ENCODE data around the gene OMP. TPM values are rescaled to one million over a fixed set of nuclear protein-coding genes. Genes with fewer than 3 reads are reported as not detected.
A peak's percentile ranks its signal among the peaks of the same experiment; 100 is the strongest.

Gene OMP
- total and polyA plus RNA-seq, 2 of the 13 experiments (the other 11 are each of a cell fraction or from before 2014, with no cell fraction given): not detected

DNA sequence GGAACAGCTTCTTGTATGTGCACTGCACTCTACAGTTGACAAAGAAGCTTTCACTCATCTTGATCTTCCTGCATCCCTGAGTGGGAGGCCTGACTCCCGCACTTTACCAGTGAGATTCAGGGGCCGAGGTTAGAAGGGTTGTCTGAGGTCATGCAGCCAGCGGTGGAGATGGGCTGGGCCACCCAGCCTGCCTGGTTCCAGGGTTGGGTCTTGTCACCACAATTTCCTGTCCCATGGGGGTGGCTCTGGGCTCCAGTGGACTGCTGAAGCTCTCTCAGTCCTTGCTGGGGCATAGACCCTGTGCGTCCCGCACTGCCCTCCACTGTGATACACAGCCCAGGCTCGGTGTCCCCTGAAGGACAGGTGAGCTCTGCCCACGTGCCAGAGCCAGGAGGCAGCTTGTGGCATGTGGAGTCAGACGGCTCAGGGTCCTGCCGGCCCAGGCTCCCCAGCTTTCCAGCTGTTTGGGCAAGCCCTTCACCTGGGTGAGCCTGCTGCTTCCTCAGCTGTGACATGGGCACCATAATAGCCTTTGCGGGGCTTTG lies 18.5 kb downstream of the OMP start:
- peaks cover 4 to 8% of the 10 kb centered on the region in 2 experiments; a peak in 1 of 5 replicates for H3K27me3 ChIP-seq (ENCODE audit: control insufficient read depth in 1 of 2, insufficient read depth in 2 of 2, low read length in 2 of 2)
- H3K27ac ChIP-seq (ENCODE audit: extremely low read length, insufficient read depth, low read length): no peak overlapping the region
- in situ Hi-C loops (cut with HindIII; ENCODE audit: extremely low pct_ligation_motif_present, low pct_unique_long_range_greater_than_20kb) (no loop called here), intact Hi-C loops (cut with micrococcal nuclease; ENCODE audit: unreplicated experiment) (no loop called here)
- no peaks in the 10 kb centered on the region for H3K79me2 ChIP-seq (ENCODE audit: insufficient read depth, low read length)
- H3K9me3 ChIP-seq (ENCODE audit: low read length): no peaks in the 10 kb centered on the region
- H3K36me3 ChIP-seq (replicated peaks in 1 of 2; ENCODE audit: control insufficient read depth in 1 of 2, insufficient read depth in 2 of 2, low read length in 2 of 2): no peaks in the 10 kb centered on the region
- 26% methylated on average over 5 of the region's 10 CpGs for WGBS (ENCODE audit: low lambda C conversion rate)
- FAIRE-seq (no peak), ATAC-seq (no peak), DNase-seq (ENCODE audit: low spot score) (no peak)
- no peak overlapping the region for H3K9ac ChIP-seq (ENCODE audit: insufficient read depth, low read depth, low read length)
- H2AFZ ChIP-seq (ENCODE audit: low read length): no peak overlapping the region
- no TSS peak for BruUV-seq (replicated peaks)
- no peak overlapping the region for H3K4me2 ChIP-seq (ENCODE audit: low read depth, low read length)
- no peak overlapping the region for H3K4me3 ChIP-seq (replicated peaks in 1 of 3; ENCODE audit: insufficient read depth in 1 of 3, low read depth in 2 of 3, low read length in 3 of 3)
- ChIA-PET POLR2A (no interaction called here), CTCF (ENCODE audit: low intra/inter-chr PET ratio, low total read pairs) (no interaction called here)
- H4K20me1 ChIP-seq (ENCODE audit: insufficient read depth, low read length): no peaks in the 10 kb centered on the region
- TF ChIP-seq, protein P1, sequence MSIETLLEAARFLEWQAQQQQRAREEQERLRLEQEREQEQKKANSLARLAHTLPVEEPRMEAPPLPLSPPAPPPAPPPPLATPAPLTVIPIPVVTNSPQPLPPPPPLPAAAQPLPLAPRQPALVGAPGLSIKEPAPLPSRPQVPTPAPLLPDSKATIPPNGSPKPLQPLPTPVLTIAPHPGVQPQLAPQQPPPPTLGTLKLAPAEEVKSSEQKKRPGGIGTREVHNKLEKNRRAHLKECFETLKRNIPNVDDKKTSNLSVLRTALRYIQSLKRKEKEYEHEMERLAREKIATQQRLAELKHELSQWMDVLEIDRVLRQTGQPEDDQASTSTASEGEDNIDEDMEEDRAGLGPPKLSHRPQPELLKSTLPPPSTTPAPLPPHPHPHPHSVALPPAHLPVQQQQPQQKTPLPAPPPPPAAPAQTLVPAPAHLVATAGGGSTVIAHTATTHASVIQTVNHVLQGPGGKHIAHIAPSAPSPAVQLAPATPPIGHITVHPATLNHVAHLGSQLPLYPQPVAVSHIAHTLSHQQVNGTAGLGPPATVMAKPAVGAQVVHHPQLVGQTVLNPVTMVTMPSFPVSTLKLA (IDR thresholded peaks at IDR 0.05): 0 out of 2 replicates have a peak, but pooled peaks have one; percentile 5
- TF ChIP-seq AKAP8 (CRISPR knock-in tag; IDR thresholded peaks at IDR 0.05): no peak
- peaks cover 2% of the 10 kb centered on the region for H3K4me1 ChIP-seq (ENCODE audit: insufficient read depth, low read length)

DNA sequence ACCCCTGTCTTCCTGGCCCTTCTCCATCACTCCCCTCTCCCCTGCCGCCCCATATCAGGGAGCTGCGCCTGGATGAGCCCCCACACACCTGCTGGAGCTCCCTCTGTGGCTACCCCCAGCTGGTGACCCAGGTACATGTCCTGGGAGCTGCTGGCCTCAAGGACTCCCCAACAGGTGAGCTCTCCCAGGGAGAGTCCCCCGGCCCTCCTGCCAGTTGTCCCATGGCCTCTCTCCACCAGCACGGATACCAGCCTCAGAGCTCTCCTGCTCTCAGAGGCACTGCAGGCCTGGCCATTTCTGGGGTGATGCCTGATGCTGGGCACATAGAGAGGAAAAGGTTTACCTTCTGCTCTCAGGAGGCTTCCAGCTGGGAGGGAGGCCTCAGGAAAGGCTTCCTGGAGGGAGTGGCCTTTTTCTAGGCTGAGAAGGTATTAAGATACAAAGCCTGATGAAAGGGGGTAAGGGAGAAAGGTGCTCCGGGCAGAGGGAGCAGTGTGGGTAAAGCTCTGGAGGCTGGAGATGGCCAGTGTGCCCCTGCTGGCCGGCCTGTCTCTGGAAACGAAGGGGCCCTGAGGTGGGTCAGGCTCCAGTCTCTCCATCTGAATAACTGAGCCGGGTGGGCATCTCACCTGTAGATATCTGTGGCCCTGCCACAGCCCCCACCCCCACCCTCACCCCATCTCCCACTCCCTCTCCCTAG lies 19.4 kb downstream of the OMP start:
- no peak overlapping the region for H3K9ac ChIP-seq (ENCODE audit: insufficient read depth, low read depth, low read length)
- ChIA-PET CTCF (ENCODE audit: low intra/inter-chr PET ratio, low total read pairs) (no interaction called here), POLR2A (no interaction called here)
- H3K4me2 ChIP-seq (ENCODE audit: low read depth, low read length): no peak overlapping the region
- intact Hi-C loops (cut with micrococcal nuclease; ENCODE audit: unreplicated experiment): no loop called here
- 32% methylated on average over 8 of the region's 8 CpGs for WGBS (ENCODE audit: low lambda C conversion rate)
- FAIRE-seq: no peak
- no peaks in the 10 kb centered on the region for H4K20me1 ChIP-seq (ENCODE audit: insufficient read depth, low read length)
- H3K79me2 ChIP-seq (ENCODE audit: insufficient read depth, low read length): no peaks in the 10 kb centered on the region
- H2AFZ ChIP-seq (ENCODE audit: low read length): no peak overlapping the region
- no peaks in the 10 kb centered on the region for H3K9me3 ChIP-seq (ENCODE audit: low read length)
- no peak overlapping the region for H3K4me3 ChIP-seq (replicated peaks in 1 of 3; ENCODE audit: insufficient read depth in 1 of 3, low read depth in 2 of 3, low read length in 3 of 3)
- H3K27me3 ChIP-seq (ENCODE audit: control insufficient read depth in 1 of 2, insufficient read depth in 2 of 2, low read length in 2 of 2): peaks cover 4 to 13% of the 10 kb centered on the region in 2 experiments; a peak in 2 of 5 replicates
- DNase-seq (ENCODE audit: low spot score): no peak
- ATAC-seq: peak; percentile 17; the same call in 1 of the 3 replicates
- no peak overlapping the region for H3K27ac ChIP-seq (ENCODE audit: extremely low read length, insufficient read depth, low read length)
- peaks cover 10% of the 10 kb centered on the region for H3K4me1 ChIP-seq (ENCODE audit: insufficient read depth, low read length)
- no peaks in the 10 kb centered on the region for H3K36me3 ChIP-seq (replicated peaks in 1 of 2; ENCODE audit: control insufficient read depth in 1 of 2, insufficient read depth in 2 of 2, low read length in 2 of 2)
- in situ Hi-C loops (cut with HindIII; ENCODE audit: extremely low pct_ligation_motif_present, low pct_unique_long_range_greater_than_20kb): no loop called here
- no TSS peak for BruUV-seq (replicated peaks)
- TF ChIP-seq ZNF570 (CRISPR knock-in tag; IDR thresholded peaks at IDR 0.05; ENCODE audit: borderline replicate concordance): no peak
- TF ChIP-seq, protein P2, sequence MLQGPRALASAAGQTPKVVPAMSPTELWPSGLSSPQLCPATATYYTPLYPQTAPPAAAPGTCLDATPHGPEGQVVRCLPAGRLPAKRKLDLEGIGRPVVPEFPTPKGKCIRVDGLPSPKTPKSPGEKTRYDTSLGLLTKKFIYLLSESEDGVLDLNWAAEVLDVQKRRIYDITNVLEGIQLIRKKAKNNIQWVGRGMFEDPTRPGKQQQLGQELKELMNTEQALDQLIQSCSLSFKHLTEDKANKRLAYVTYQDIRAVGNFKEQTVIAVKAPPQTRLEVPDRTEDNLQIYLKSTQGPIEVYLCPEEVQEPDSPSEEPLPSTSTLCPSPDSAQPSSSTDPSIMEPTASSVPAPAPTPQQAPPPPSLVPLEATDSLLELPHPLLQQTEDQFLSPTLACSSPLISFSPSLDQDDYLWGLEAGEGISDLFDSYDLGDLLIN (CRISPR knock-in tag; IDR thresholded peaks at IDR 0.05; ENCODE audit: borderline replicate concordance): no peak
- TF ChIP-seq, protein P3, sequence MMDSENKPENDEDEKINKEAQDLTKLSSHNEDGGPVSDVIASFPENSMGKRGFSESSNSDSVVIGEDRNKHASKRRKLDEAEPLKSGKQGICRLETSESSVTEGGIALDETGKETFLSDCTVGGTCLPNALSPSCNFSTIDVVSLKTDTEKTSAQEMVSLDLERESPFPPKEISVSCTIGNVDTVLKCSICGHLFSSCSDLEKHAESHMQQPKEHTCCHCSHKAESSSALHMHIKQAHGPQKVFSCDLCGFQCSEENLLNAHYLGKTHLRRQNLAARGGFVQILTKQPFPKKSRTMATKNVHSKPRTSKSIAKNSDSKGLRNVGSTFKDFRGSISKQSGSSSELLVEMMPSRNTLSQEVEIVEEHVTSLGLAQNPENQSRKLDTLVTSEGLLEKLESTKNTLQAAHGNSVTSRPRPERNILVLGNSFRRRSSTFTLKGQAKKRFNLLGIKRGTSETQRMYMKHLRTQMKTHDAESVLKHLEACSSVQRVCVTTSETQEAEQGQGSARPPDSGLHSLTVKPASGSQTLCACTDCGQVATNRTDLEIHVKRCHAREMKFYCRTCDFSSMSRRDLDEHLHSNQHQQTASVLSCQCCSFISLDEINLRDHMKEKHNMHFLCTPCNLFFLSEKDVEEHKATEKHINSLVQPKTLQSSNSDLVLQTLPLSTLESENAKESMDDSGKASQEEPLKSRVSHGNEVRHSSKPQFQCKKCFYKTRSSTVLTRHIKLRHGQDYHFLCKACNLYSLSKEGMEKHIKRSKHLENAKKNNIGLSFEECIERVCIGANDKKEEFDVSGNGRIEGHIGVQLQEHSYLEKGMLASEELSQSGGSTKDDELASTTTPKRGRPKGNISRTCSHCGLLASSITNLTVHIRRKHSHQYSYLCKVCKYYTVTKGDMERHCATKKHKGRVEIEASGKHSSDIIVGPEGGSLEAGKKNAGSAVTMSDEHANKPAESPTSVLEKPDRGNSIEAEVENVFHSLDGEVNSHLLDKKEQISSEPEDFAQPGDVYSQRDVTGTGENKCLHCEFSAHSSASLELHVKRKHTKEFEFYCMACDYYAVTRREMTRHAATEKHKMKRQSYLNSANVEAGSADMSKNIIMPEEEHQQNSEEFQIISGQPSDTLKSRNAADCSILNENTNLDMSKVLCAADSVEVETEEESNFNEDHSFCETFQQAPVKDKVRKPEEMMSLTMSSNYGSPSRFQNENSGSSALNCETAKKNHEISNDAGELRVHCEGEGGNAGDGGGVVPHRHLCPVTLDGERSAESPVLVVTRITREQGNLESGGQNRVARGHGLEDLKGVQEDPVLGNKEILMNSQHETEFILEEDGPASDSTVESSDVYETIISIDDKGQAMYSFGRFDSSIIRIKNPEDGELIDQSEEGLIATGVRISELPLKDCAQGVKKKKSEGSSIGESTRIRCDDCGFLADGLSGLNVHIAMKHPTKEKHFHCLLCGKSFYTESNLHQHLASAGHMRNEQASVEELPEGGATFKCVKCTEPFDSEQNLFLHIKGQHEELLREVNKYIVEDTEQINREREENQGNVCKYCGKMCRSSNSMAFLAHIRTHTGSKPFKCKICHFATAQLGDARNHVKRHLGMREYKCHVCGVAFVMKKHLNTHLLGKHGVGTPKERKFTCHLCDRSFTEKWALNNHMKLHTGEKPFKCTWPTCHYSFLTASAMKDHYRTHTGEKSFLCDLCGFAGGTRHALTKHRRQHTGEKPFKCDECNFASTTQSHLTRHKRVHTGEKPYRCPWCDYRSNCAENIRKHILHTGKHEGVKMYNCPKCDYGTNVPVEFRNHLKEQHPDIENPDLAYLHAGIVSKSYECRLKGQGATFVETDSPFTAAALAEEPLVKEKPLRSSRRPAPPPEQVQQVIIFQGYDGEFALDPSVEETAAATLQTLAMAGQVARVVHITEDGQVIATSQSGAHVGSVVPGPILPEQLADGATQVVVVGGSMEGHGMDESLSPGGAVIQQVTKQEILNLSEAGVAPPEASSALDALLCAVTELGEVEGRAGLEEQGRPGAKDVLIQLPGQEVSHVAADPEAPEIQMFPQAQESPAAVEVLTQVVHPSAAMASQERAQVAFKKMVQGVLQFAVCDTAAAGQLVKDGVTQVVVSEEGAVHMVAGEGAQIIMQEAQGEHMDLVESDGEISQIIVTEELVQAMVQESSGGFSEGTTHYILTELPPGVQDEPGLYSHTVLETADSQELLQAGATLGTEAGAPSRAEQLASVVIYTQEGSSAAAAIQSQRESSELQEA (CRISPR knock-in tag; IDR thresholded peaks at IDR 0.05; ENCODE audit: not compliant biosample characterization): no peak

Data from HepG2 (cell line).